Left colon (tissue), 2 donors: ENCODE results near the gene EDEM3. TPM values are rescaled to one million over a fixed set of nuclear protein-coding genes. Genes with fewer than 3 reads are reported as not detected.
A peak's percentile ranks its signal among the peaks of the same experiment; 100 is the strongest.

ENCODE experiments used
- ATAC-seq: fragments of 200-7000 bp; cut with Tn5 transposase; one replicate; pipeline ENCODE4 v1.9.1; 2020; ENCODE audit warnings: mild to moderate bottlenecking, moderate library complexity
- DNase-seq, 2 donors: peaks; one replicate each; pipeline ENCODE4 v3.0.0-alpha.2; 2020
- intact Hi-C, 2 donors: fragments of 100-400 bp; cut with DNase I in 1 of 2; cut with micrococcal nuclease in 1 of 2; formaldehyde crosslinking; loops; one replicate each; pipeline versions ENCODE4 v1.11.2 to v1.14.0; 2022; cut with DNase I, micrococcal nuclease
- total RNA-seq, 2 donors: library from RNA; stranded (reverse); fragmentation: NEBNext Ultra II Directional; extraction: Animal tissue kit (Norgen Biotek cat#: 25700); gene quantifications; one replicate each; pipeline ENCODE4 v1.2.1, GENCODE V29; 2021
- donor health status: DM: no; HTN: no; CAD: no.
- donor health status: DM: yes; HTN: yes; CAD: no.

Gene EDEM3
- total RNA-seq, 2 donors from 2014 or later: 68.6 to 81.6 TPM

- intact Hi-C loops: no loop called here
- ATAC-seq: no peak
- DNase-seq: no peak
Observed at GRCh38 chr1:184745929-184746638, 8.6 kb downstream of the EDEM3 start.

DNA sequence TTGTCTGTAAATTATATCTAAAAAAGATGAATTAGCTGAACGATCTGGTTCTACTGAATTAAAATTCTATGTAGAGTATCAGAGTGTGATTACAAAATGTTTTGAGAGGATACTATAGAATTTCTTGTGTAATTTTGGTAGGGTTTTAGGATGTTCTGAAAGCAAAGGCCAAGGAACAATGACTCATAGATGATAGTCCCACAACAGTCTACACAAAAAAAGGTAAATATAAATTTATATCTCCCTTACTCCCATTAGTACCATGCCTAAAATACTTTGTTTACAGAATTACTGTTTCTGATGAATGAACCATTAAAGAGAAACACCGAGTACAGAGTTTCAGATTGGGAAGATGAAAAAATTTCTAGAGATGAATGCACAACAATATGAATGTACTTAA lies 9.5 kb downstream of the EDEM3 start:
- DNase-seq (no peak), ATAC-seq (no peak)
- intact Hi-C loops: no loop called here

DNA sequence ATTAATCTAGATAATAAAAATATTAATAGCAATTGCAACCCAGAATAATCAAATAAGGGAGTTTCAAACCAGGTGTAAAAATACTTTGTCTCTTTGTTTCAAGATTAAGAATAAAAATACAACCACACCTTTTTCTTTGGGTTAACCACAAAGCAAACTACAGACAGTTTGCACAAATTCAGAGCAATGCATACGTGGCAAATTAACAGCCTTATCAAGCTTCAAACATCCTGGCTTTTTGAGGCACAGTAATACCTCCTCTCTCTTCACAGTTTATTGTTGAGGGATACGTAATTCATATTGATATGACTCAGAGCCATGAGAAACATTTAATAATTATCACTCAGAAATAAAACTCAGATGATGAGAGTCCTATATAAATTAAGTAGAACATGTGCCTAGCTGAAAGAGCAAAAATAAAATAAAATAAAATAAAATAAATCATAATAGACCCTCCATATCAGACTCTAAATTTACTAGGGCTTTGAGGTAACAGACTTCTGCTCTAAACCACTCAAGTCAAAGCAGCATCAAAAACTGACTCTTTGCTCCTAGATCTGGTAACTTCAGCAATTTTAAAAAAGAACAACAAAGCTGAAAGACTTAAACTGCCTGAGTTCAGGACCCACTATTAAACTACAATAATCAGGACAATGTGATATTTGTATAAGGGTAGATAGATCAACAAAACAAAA lies 11.4 kb downstream of the EDEM3 start:
- ATAC-seq (peak; percentile 55), DNase-seq (no peak)
- intact Hi-C loops: no loop called here

- ATAC-seq (no peak), DNase-seq (no peak)
- intact Hi-C loops: no loop called here
Observed at GRCh38 chr1:184740344-184740743, 14.3 kb downstream of the EDEM3 start.

DNA sequence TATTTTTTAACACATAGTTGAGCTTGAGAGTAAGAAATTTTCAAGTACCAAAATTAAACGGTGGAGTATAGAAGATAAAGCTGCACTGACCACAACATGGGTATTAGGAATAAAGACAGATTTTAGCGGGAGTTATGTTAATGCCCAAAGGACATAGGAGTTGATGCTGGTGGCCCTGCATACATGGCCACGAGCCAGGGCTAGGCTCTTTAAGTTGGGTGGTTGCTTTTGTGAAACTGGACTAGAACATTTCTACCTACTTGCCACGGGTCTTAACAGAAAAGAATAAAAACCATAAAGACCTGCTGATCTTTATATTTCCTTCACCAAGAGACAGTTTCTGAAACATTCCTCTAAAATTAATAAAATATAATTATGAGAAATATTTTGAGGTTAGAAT lies 14.9 kb downstream of the EDEM3 start:
- no peak for ATAC-seq
- intact Hi-C loops: no loop called here
- no peak for DNase-seq

- intact Hi-C loops: no loop called here
- no peak for ATAC-seq
- no peak for DNase-seq
Observed at GRCh38 chr1:184739070-184739469, 15.6 kb downstream of the EDEM3 start.

DNA sequence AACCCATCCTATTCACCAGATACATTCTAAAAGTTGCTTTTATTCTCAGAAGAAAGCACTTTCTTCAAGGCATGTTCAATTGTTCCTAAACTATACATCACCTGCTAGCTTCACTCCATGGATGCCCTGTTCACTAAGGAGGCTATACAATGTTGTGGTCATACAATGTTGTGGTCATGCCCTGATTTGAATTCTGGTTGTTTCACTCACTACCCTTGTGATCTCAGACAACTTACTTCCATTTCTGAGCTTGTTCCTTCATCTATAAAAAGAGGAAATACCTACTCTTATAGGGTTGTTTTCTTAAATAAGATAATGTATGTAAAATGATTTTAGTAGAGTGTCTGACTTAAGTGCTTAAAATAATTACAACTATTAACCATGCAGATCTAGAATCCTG lies 19.7 kb downstream of the EDEM3 start:
- DNase-seq (no peak), ATAC-seq (no peak)
- intact Hi-C loops: no loop called here

GRCh38 chr1:184724843-184725242 lies 29.8 kb downstream of the EDEM3 start:
- intact Hi-C loops: no loop called here
- ATAC-seq (no peak), DNase-seq (no peak)

DNA sequence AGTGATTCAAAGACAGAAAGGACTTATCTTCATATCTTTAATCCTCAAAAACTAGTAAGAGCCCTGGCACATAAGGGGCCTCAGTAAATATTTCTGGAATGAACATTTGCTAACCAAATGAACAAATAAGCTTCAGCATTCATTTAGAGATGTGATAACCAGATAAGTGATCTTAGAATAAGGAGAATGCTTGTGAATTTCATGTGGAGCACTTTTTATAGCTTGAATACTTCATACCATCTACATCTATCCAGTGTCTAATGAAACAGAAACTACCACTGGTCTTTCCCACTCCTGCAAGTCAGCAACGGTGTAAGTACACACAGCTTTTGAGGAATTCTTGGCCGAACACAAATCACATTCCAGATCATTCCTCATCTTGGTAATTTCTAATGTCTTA lies 38.5 kb downstream of the EDEM3 start:
- DNase-seq: no peak
- intact Hi-C loops: no loop called here

GRCh38 chr1:184709418-184709817 lies 45.2 kb downstream of the EDEM3 start:
- intact Hi-C loops: no loop called here
- ATAC-seq (peak; percentile 45), DNase-seq (no peak)

More for the DNA sequence above, 38.5 kb downstream of the EDEM3 start:
- no peak for ATAC-seq

GRCh38 chr1:184708084-184708676 lies 46.5 kb downstream of the EDEM3 start:
- intact Hi-C loops: no loop called here
- no peak for ATAC-seq
- no peak for DNase-seq

- no peak for ATAC-seq
- intact Hi-C loops: no loop called here
- no peak for DNase-seq
Observed at GRCh38 chr1:184705271-184705670, 49.4 kb downstream of the EDEM3 start.

- intact Hi-C loops: no loop called here
- no peak for ATAC-seq
- no peak for DNase-seq
Observed at GRCh38 chr1:184701816-184702215, 52.8 kb downstream of the EDEM3 start.

DNA sequence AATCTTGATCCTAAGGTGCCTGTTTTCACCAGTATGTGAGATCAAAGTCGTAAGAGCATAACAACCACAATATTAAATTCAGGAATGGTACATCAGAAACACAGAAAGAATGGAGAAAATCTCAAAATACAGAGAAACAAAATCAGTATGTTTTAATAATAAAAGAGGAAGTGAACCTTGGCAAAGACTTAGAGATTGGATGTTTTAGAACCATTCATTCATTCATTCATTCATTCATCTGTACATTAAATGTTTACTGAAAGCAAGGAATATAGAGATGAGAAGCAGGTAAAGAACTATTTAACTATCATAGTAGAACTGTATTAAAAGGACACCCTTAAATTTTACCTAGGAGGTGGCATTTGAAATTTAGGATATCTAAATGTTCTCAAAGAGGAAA lies 55.7 kb downstream of the EDEM3 start:
- no peak for DNase-seq
- intact Hi-C loops: loop anchor here in 1 of 2 donors (10.0 kb wide), 1 partner anchor 624 kb away; no protein-coding TSS in a partner anchor
- no peak for ATAC-seq

DNA sequence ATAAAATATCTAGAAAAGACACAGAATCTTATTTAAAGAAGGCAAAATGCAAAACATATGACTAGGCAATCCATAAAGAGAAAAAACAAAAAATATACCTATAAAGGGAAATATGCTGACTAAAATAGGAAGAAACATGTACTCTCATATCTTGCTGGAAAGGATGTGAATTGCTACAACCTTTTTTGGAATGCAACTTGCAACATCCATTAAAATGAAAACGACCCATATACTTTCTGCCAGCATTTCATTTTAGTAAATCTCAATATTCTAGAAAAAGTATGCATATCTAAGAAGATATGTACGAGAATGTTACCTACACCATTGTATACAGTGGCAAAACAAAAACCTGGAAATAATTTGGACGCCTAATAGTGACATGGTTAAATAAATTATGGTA lies 56.6 kb downstream of the EDEM3 start:
- ATAC-seq (no peak), DNase-seq (no peak)
- intact Hi-C loops: loop anchor here in 1 of 2 donors (10.0 kb wide), 1 partner anchor 623 kb away; no protein-coding TSS in a partner anchor

DNA sequence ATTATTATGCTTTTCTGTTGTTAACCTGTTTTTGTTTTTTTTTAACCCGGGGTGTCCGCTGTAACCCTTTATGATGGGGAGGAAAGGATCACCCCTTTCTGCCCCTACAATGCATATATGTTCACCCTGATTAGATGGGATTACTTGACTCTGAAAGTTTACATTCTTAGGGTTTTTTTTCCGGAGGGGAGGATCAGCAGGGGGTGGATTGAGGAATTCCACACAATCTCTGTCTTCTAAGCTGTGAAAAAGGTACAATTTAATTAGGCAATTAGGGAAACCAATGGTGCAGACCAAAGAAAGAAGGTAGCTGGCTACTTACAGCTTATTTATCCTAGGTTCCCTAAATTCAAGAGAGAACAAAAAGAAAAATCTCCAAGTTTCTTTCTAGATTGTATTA lies 58.3 kb downstream of the EDEM3 start:
- DNase-seq (no peak), ATAC-seq (no peak)
- intact Hi-C loops: loop anchor here in 1 of 2 donors (10.0 kb wide), 1 partner anchor 622 kb away; no protein-coding TSS in a partner anchor

DNA sequence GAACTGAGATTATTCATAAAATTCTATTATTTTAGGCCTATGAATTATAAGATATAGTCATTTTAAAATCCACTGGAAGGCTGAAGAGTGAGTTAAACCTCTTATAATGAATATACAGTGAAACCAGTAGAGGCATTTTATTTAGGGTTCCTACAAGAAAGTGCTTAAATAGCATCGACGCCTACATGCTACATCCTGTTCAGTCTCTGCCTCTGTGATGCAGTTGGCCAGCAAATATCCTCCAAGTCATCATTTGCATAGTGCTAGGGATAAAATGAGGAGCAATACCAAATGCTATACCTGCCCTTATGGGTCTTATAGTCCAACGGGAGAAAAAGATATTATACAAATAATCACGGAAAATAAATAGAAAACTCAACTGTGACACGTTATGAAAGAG lies 59.6 kb downstream of the EDEM3 start:
- intact Hi-C loops: loop anchor here in 1 of 2 donors (10.0 kb wide), 1 partner anchor 620 kb away; no protein-coding TSS in a partner anchor
- no peak for DNase-seq
- ATAC-seq: no peak

DNA sequence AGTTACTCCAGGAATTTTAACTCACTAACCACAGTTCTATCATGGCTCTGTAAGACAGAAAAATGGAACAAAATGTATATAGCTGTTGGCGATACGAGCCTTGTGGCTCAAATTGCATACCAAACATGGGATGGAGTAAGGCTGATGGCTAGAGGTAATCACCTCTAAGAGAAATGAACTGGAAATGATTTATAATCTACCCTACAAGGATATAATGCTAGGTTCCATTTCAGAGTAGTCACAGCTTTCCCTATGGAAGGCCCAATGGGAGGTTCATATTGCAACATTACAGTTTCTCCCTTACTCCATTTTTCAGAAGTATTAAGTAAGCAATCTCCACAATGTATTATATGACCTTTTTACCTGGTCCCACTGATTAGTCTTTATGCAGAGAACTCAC lies 61.6 kb downstream of the EDEM3 start:
- DNase-seq: no peak
- intact Hi-C loops: loop anchor here in 1 of 2 donors (10.0 kb wide), 1 partner anchor 618 kb away; no protein-coding TSS in a partner anchor
- ATAC-seq: no peak

- ATAC-seq: peak; percentile 72
- intact Hi-C loops: loop anchor here in 1 of 2 donors (10.0 kb wide), 1 partner anchor 617 kb away; no protein-coding TSS in a partner anchor
- no peak for DNase-seq
Observed at GRCh38 chr1:184691719-184692324, 62.8 kb downstream of the EDEM3 start.
